ENCODE measurements around the gene RASSF10. TPM values are rescaled to one million over a fixed set of nuclear protein-coding genes. Genes with fewer than 3 reads are reported as not detected.

RASSF10 gene
- total and polyA plus RNA-seq, 4 experiments from 2014 or later: not detected

- Mint-ChIP-seq H3K36me3 (no peaks in the 10 kb centered on the region), H3K27ac (no peak overlapping the region), H3K4me3 (no peak overlapping the region), H3K4me1 (no peaks in the 10 kb centered on the region), H3K9me3 (no peaks in the 10 kb centered on the region), H3K27me3 (peaks cover 4 to 15% of the 10 kb centered on the region in 2 donors)
- no peaks in the 10 kb centered on the region for H3K36me3 ChIP-seq (ENCODE audit: insufficient read depth, low read length)
- H3K4me3 ChIP-seq (ENCODE audit: low read length in 2 of 2): no peak overlapping the region
- no peak overlapping the region for H3K27ac ChIP-seq (ENCODE audit: low read depth, low read length)
- H3K4me1 ChIP-seq (ENCODE audit: insufficient read depth, low read length): no peaks in the 10 kb centered on the region
- CTCF ChIA-PET (ENCODE audit: partially characterized antibody): no interaction called here
- POLR2A ChIA-PET (ENCODE audit: partially characterized antibody): interaction anchor here (0.6 kb wide), 1 partner anchor 484 kb away, joined by 3 read pairs; no protein-coding TSS in a partner anchor
- no peaks in the 10 kb centered on the region for H3K9me3 ChIP-seq (ENCODE audit: control insufficient read depth in 1 of 2, low read length in 2 of 2)
- intact Hi-C loops (cut with micrococcal nuclease): no loop called here
- H3K27me3 ChIP-seq (ENCODE audit: insufficient read depth, low read length): no peaks in the 10 kb centered on the region
- DNase-seq: no peak
These were observed 25.8 kb upstream of the RASSF10 start for GRCh38 chr11:12983336-12983735.

- H3K36me3 Mint-ChIP-seq: no peaks in the 10 kb centered on the region
- no peak for DNase-seq
- no peak overlapping the region for H3K27ac ChIP-seq (ENCODE audit: low read depth, low read length)
- no peaks in the 10 kb centered on the region for H3K36me3 ChIP-seq (ENCODE audit: insufficient read depth, low read length)
- peak overlapping the region in 1 of 8 donors; percentile 4 for H3K4me3 Mint-ChIP-seq
- no peaks in the 10 kb centered on the region for H3K4me1 Mint-ChIP-seq
- intact Hi-C loops (cut with micrococcal nuclease): no loop called here
- H3K9me3 Mint-ChIP-seq: no peaks in the 10 kb centered on the region
- H3K27me3 Mint-ChIP-seq: peaks cover 3 to 12% of the 10 kb centered on the region in 2 donors
- ChIA-PET CTCF (ENCODE audit: partially characterized antibody) (interaction anchor here (1.4 kb wide), 1 partner anchor 24 kb away, joined by 3 read pairs; no protein-coding TSS in a partner anchor), POLR2A (ENCODE audit: partially characterized antibody) (no interaction called here)
- no peaks in the 10 kb centered on the region for H3K9me3 ChIP-seq (ENCODE audit: control insufficient read depth in 1 of 2, low read length in 2 of 2)
- no peak overlapping the region for H3K4me3 ChIP-seq (ENCODE audit: low read length in 2 of 2)
- no peak overlapping the region for H3K27ac Mint-ChIP-seq
- no peaks in the 10 kb centered on the region for H3K27me3 ChIP-seq (ENCODE audit: insufficient read depth, low read length)
- H3K4me1 ChIP-seq (ENCODE audit: insufficient read depth, low read length): no peaks in the 10 kb centered on the region
These were observed 22.8 kb upstream of the RASSF10 start for GRCh38 chr11:12986194-12986898.

GRCh38 chr11:12989428-12990161 lies 19.5 kb upstream of the RASSF10 start:
- POLR2A ChIA-PET (ENCODE audit: partially characterized antibody): no interaction called here
- no peak for DNase-seq

GRCh38 chr11:12990162-12990480 lies 19.0 kb upstream of the RASSF10 start:
- Histone ChIP-seq H3K36me3 (ENCODE audit: insufficient read depth, low read length) (no peaks in the 10 kb centered on the region), H3K4me1 (ENCODE audit: insufficient read depth, low read length) (no peaks in the 10 kb centered on the region), H3K27ac (ENCODE audit: low read depth, low read length) (no peak overlapping the region), H3K9me3 (ENCODE audit: control insufficient read depth in 1 of 2, low read length in 2 of 2) (no peaks in the 10 kb centered on the region), H3K27me3 (ENCODE audit: insufficient read depth, low read length) (no peaks in the 10 kb centered on the region), H3K4me3 (ENCODE audit: low read length in 2 of 2) (no peak overlapping the region)
- no peak overlapping the region for H3K27ac Mint-ChIP-seq
- intact Hi-C loops (cut with micrococcal nuclease): no loop called here
- H3K36me3 Mint-ChIP-seq: no peaks in the 10 kb centered on the region
- H3K27me3 Mint-ChIP-seq: peaks cover 0 to 8% of the 10 kb centered on the region in 2 donors
- ChIA-PET POLR2A (ENCODE audit: partially characterized antibody) (no interaction called here), CTCF (ENCODE audit: partially characterized antibody) (no interaction called here)
- no peaks in the 10 kb centered on the region for H3K4me1 Mint-ChIP-seq
- H3K9me3 Mint-ChIP-seq: no peaks in the 10 kb centered on the region
- DNase-seq: no peak
- H3K4me3 Mint-ChIP-seq: no peak overlapping the region

More at GRCh38 chr11:12989428-12990161, 19.5 kb upstream of the RASSF10 start:
- CTCF ChIA-PET (ENCODE audit: partially characterized antibody): no interaction called here
- no peak overlapping the region for H3K4me3 Mint-ChIP-seq
- no peaks in the 10 kb centered on the region for H3K4me1 ChIP-seq (ENCODE audit: insufficient read depth, low read length)
- no peaks in the 10 kb centered on the region for H3K36me3 ChIP-seq (ENCODE audit: insufficient read depth, low read length)
- no peak overlapping the region for H3K27ac ChIP-seq (ENCODE audit: low read depth, low read length)
- H3K9me3 ChIP-seq (ENCODE audit: control insufficient read depth in 1 of 2, low read length in 2 of 2): no peaks in the 10 kb centered on the region
- no peaks in the 10 kb centered on the region for H3K9me3 Mint-ChIP-seq
- intact Hi-C loops (cut with micrococcal nuclease): no loop called here
- H3K4me1 Mint-ChIP-seq: no peaks in the 10 kb centered on the region
- no peaks in the 10 kb centered on the region for H3K36me3 Mint-ChIP-seq
- no peak overlapping the region for H3K4me3 ChIP-seq (ENCODE audit: low read length in 2 of 2)
- no peak overlapping the region for H3K27ac Mint-ChIP-seq
- peaks cover 0 to 8% of the 10 kb centered on the region in 2 donors for H3K27me3 Mint-ChIP-seq
- H3K27me3 ChIP-seq (ENCODE audit: insufficient read depth, low read length): no peaks in the 10 kb centered on the region

- no peak overlapping the region for H3K27ac ChIP-seq (ENCODE audit: low read depth, low read length)
- peaks cover 0 to 7% (median 0%) of the 10 kb centered on the region in 8 donors for H3K9me3 Mint-ChIP-seq
- intact Hi-C loops (cut with micrococcal nuclease): no loop called here
- DNase-seq: no peak
- no peak overlapping the region for H3K4me3 ChIP-seq (ENCODE audit: low read length in 2 of 2)
- no peaks in the 10 kb centered on the region for H3K27me3 ChIP-seq (ENCODE audit: insufficient read depth, low read length)
- H3K4me1 ChIP-seq (ENCODE audit: insufficient read depth, low read length): no peaks in the 10 kb centered on the region
- no peaks in the 10 kb centered on the region for H3K4me1 Mint-ChIP-seq
- no peak overlapping the region for H3K4me3 Mint-ChIP-seq
- H3K27ac Mint-ChIP-seq: no peak overlapping the region
- no peaks in the 10 kb centered on the region for H3K36me3 ChIP-seq (ENCODE audit: insufficient read depth, low read length)
- no peaks in the 10 kb centered on the region for H3K36me3 Mint-ChIP-seq
- H3K27me3 Mint-ChIP-seq: peaks cover 0 to 4% of the 10 kb centered on the region in 2 donors
- no peaks in the 10 kb centered on the region for H3K9me3 ChIP-seq (ENCODE audit: control insufficient read depth in 1 of 2, low read length in 2 of 2)
- CTCF ChIA-PET (ENCODE audit: partially characterized antibody): no interaction called here
- POLR2A ChIA-PET (ENCODE audit: partially characterized antibody): no interaction called here
These were observed 17.7 kb upstream of the RASSF10 start for GRCh38 chr11:12991426-12991825.

GRCh38 chr11:12993626-12994025 lies 15.5 kb upstream of the RASSF10 start:
- Histone ChIP-seq H3K4me1 (ENCODE audit: insufficient read depth, low read length) (no peaks in the 10 kb centered on the region), H3K9me3 (ENCODE audit: control insufficient read depth in 1 of 2, low read length in 2 of 2) (no peaks in the 10 kb centered on the region), H3K36me3 (ENCODE audit: insufficient read depth, low read length) (no peaks in the 10 kb centered on the region), H3K4me3 (ENCODE audit: low read length in 2 of 2) (no peak overlapping the region), H3K27me3 (ENCODE audit: insufficient read depth, low read length) (no peaks in the 10 kb centered on the region), H3K27ac (ENCODE audit: low read depth, low read length) (no peak overlapping the region)
- peaks cover 0 to 1% of the 10 kb centered on the region in 2 donors for H3K27me3 Mint-ChIP-seq
- CTCF ChIA-PET (ENCODE audit: partially characterized antibody): no interaction called here
- H3K9me3 Mint-ChIP-seq: peaks cover 0 to 9% (median 0%) of the 10 kb centered on the region in 8 donors
- H3K27ac Mint-ChIP-seq: no peak overlapping the region
- intact Hi-C loops (cut with micrococcal nuclease): no loop called here
- no peak for DNase-seq
- POLR2A ChIA-PET (ENCODE audit: partially characterized antibody): no interaction called here
- H3K4me3 Mint-ChIP-seq: no peak overlapping the region
- no peaks in the 10 kb centered on the region for H3K36me3 Mint-ChIP-seq
- H3K4me1 Mint-ChIP-seq: no peaks in the 10 kb centered on the region

- Mint-ChIP-seq H3K27me3 (peaks cover 0 to 4% of the 10 kb centered on the region in 2 donors), H3K4me3 (no peak overlapping the region), H3K4me1 (no peaks in the 10 kb centered on the region), H3K9me3 (peaks cover 0 to 9% (median 0%) of the 10 kb centered on the region in 8 donors), H3K27ac (no peak overlapping the region), H3K36me3 (no peaks in the 10 kb centered on the region)
- Histone ChIP-seq H3K4me1 (ENCODE audit: insufficient read depth, low read length) (no peaks in the 10 kb centered on the region), H3K27me3 (ENCODE audit: insufficient read depth, low read length) (no peaks in the 10 kb centered on the region), H3K9me3 (ENCODE audit: control insufficient read depth in 1 of 2, low read length in 2 of 2) (no peaks in the 10 kb centered on the region), H3K4me3 (ENCODE audit: low read length in 2 of 2) (no peak overlapping the region), H3K36me3 (ENCODE audit: insufficient read depth, low read length) (no peaks in the 10 kb centered on the region), H3K27ac (ENCODE audit: low read depth, low read length) (no peak overlapping the region)
- no peak for DNase-seq
- POLR2A ChIA-PET (ENCODE audit: partially characterized antibody): no interaction called here
- intact Hi-C loops (cut with micrococcal nuclease): no loop called here
- CTCF ChIA-PET (ENCODE audit: partially characterized antibody): no interaction called here
These were observed 14.6 kb upstream of the RASSF10 start for GRCh38 chr11:12994476-12994875.
